GM21619 (cell line): ENCODE measurements around the gene GRAMD1B.
A peak's percentile ranks its signal among the peaks of the same experiment; 100 is the strongest.

ENCODE experiments used
- ATAC-seq: cut with Tn5 transposase; IDR thresholded peaks from one replicate; pipeline ENCODE4 v1.9.1; 2021; ENCODE audit not compliant: unreplicated experiment

Gene GRAMD1B

GRCh38 chr11:123429913-123430720, at the start of gene GRAMD1B:
Gene GRAMD1B (plus strand): TSS chr11:123430269. CDS start chr11:123430793, 524 bp downstream.
- ATAC-seq, result peak; percentile 69

- no peak for ATAC-seq
These were observed 48.9 kb upstream of the GRAMD1B start for GRCh38 chr11:123381149-123381548.

DNA sequence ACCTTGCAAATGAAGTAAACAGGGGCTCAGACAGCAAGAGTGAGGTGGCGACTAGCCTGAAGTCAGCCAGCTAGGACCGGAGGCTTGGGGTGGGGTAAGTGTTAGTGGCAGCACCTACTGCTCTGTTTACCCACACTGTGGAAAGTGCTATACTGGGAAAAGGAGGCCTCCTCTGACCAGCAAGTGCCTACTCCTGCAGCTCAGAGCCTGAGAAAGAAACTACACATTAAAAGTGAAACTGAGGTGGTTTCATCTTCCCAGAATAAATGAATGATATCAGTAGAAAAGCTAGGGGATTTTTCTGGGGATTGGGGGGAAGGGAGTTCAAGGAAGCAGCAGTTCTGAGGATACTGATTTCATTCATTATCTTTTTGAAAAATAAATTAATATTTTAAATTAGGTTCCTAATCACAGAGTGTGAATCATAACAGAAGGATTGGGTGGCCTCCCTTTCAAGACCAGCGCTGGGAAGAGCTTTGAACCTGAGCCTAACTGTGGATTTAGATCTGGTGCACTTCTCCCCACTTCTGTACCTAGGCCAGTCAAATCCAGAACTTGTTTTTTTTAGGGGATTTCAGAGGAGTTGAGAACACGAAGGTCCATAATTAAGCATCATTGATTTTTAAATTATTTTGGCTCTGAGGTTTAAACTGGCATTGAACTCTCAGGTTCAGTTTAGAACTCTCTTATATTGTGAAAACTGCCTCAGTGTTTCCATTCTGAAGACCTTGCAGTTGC, 48.1 kb upstream of the GRAMD1B start:
- peak; percentile 85 for ATAC-seq

- no peak for ATAC-seq
These were observed 47.5 kb upstream of the GRAMD1B start for GRCh38 chr11:123382555-123383074.

DNA sequence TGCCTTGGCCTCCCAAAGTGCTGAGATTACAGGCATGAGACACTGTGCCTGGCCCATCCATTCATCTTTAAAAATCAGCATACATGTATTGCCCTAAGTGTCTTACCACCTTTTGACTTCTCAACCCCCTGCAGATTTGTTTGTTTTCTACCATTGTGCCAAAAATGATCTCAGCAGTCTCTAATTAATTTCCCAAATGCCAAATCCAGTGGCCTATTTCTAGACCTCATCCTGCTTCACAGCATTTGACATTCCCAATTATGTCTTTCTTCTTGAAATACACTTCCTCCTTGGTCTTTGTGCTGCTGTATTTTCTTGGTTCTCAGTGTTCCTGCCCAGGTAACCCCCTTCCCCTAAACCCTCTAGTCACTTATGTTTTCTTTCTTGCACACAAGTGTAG, 46.0 kb upstream of the GRAMD1B start:
- ATAC-seq, result no peak

GRCh38 chr11:123386796-123387510, 43.1 kb upstream of the GRAMD1B start:
- ATAC-seq, result no peak

DNA sequence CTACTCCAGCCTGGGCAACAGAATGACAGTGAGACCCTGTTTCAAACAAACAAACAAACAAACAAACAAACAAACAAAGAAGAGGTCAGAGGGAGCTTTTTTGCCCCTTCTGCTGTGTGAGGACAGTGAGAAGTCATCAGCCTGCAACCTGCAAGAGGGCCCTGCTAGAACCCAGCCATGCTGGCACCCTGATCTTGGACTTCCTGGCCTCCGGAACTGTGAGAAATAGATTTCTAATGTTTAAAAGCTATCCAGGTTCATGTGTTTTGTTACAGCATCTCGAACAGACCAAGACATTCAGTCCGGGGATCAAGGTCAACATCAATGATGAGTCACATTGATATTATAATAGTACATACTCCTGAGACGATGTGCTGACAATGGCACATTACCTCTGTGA, 41.4 kb upstream of the GRAMD1B start:
- no peak for ATAC-seq

DNA sequence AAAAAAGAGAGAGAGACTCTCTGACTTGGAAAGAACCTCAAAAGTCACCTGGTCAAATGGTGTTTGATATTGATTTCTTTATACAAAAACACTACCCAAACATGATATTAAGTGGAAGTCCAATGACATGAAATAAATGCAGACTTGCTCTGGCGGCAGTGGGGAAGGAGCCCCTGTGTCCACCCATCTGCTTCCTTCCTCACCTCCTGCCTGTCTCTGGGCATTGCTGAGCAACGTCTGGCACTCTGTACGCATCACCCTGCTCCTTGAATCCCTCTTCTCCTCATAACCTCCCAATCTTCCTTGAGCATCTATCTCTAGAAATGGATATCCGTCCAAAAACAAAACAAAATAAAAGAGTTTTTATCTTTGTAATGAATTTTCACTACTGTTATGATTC, 39.9 kb upstream of the GRAMD1B start:
- no peak for ATAC-seq

DNA sequence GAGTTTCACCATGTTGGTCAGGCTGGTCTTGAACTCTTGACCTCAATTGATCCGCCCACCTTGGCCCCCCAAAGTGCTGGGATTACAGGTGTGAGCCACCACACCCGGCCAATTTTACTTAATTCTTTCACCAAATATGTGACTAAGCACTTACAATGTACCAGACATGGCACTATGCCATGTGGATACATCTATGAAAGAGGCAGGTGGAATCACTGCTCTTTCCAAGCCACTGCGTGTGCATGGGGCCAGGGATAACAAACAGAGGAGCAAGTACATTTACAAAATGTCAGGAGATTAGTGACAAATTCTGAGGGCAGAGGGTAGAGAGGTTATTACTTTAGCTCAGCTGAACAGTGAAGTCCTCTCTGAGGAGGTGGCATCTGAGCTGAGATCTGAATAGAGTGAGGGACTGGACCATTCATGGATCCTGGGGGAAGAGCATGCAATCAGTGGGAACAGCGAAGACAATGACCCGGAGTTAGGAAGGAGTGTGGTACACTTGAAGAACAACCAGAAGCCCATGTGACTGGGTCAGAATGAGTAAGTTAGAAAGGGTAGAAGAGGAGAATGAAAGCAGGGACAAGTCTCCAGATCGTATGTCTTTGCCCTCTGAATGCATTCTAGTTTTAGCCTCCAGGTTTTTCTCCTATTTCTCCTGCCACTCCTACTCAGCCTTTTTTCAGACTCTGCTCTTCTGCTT, 38.3 kb upstream of the GRAMD1B start:
- ATAC-seq, result no peak

GRCh38 chr11:123392431-123392830, 37.6 kb upstream of the GRAMD1B start:
- no peak for ATAC-seq

DNA sequence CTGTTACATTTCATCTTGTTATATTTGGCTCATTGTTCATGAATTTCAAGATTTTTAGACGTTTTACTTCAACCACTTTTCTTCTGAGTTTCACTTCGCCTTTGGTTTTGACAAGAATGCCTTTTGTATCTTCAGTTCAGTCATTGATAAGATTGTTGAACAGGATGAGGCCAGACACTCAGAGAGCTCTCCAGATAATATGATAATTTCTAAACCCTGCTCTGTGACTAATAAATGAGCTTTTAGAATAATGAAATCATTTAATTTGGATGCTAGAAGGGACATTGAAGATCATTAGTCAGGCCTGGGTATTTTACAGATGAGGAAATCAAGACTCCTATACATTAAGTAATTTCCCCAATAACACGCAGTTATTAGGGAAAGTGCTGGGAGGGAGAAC, 37.2 kb upstream of the GRAMD1B start:
- peak; percentile 56 for ATAC-seq

DNA sequence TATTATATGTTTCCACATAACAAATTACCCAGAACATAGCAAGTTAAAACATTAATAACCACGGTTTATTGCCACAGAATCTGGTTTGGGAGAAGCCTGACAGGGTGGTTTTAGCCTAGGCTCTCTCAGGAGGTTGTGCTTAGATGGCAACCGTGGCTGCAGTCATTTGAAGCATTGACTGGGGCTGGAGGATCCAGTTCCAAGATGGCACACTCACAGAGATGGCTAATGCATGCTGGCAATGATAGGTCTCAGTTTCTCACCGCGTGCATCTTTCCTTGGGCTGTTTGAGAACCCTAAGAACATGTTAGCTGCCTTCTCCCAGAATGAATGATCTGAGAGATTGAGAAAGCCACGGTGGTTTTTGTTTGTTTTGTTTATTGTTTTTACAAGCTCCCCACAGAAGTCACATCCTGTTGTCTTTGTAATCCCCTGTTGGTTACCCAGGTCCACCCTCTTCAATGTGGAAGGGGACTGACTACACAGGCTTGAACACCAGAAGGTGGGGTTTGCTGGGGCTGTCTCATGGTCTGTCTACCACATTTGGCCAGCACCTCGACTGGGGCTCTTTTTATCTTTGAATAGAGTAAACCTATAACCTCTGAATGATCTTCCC, 36.6 kb upstream of the GRAMD1B start:
- ATAC-seq, result peak; percentile 55

GRCh38 chr11:123404676-123405075, 25.4 kb upstream of the GRAMD1B start:
- ATAC-seq, result no peak

GRCh38 chr11:123405123-123405592, 24.9 kb upstream of the GRAMD1B start:
- no peak for ATAC-seq

- ATAC-seq, result peak; percentile 69
These were observed 23.5 kb upstream of the GRAMD1B start for GRCh38 chr11:123406441-123407129.

DNA sequence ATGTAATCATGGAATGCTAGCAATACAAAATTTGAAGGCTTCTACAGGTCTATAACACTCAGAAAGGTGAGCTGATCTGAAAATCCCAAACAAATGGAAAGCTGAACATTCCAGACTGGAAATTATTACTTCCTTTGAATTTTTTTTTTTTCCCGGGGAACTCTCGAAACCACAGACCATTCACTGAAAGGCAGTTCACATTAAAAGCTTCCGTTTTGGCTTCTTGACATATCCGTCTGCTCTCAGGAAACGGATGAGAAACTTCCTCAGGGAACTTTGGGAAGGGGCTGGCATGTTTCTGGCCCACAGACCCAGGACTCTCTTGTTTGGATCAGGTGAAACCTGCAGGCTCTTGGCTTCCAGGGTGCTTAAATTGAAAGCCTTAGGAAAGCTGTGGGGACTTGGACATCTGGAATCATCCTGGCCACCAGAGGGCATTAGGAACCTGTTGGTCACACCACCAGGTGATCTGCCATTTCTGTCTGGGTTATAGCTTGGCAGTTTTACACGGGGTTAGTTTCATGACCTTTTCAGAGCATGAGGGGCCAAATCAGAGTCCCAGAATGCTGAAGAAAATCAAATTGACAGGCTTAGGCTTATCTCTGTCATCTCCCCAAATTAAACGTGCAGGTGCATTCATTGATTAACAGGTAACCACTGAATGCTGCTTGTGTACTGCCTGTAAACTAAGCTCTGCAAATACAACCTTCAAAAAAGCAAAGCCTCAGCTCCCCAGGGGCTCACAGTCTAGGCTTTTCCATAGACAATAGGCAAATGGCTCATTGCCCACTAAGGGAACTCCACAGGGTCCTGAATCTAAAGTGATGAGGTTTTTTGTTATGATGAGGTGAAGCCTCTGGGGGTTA, 22.7 kb upstream of the GRAMD1B start:
- peak; percentile 40 for ATAC-seq

GRCh38 chr11:123407996-123408597, 22.0 kb upstream of the GRAMD1B start:
- no peak for ATAC-seq
